ENCODE results near the gene ALDH1L1.

GRCh38 chr3:126161309-126161708 lies 19.1 kb downstream of the ALDH1L1 start:
- TF ChIP-seq CTCF (IDR thresholded peaks at IDR 0.05) (no peak), POLR2AphosphoS5 (IDR thresholded peaks at IDR 0.05; ENCODE audit: low read depth, low read length) (no peak)
